HG02981 (cell line): ENCODE measurements around the gene SSTR5.
"Not testable (repeated sequence)": the region's sequence is repeated elsewhere in the genome, so short reads cannot be mapped to it uniquely, and the experiment has no call there.

Source experiments
- ATAC-seq: cut with Tn5 transposase; IDR thresholded peaks from one replicate; pipeline ENCODE4 v1.9.1; 2021; ENCODE audit warnings: mild to moderate bottlenecking, moderate library complexity; ENCODE audit not compliant: unreplicated experiment

Gene SSTR5

GRCh38 chr16:1072526-1073261 is at the start of gene SSTR5:
TSS of gene SSTR5 (plus strand) at chr16:1072747. CDS start at chr16:1078869, 6,122 bp downstream.
- ATAC-seq: no peak

- ATAC-seq: no peak
These were observed 48.4 kb upstream of the SSTR5 start for GRCh38 chr16:1024138-1024537.

GRCh38 chr16:1025183-1025809 is 47.3 kb upstream of the SSTR5 start:
- ATAC-seq: not testable (repeated sequence)

GRCh38 chr16:1026057-1026783 is 46.3 kb upstream of the SSTR5 start:
- no peak for ATAC-seq

- ATAC-seq: no peak
These were observed 45.6 kb upstream of the SSTR5 start for GRCh38 chr16:1026784-1027500.

GRCh38 chr16:1027501-1027815 is 45.1 kb upstream of the SSTR5 start:
- no peak for ATAC-seq

- no peak for ATAC-seq
These were observed 44.5 kb upstream of the SSTR5 start for GRCh38 chr16:1028056-1028455.

GRCh38 chr16:1028524-1029258 is 43.9 kb upstream of the SSTR5 start:
- ATAC-seq: no peak

- no peak for ATAC-seq
These were observed 43.3 kb upstream of the SSTR5 start for GRCh38 chr16:1029259-1029545.

- ATAC-seq: no peak
These were observed 42.1 kb upstream of the SSTR5 start for GRCh38 chr16:1030473-1030901.

GRCh38 chr16:1031666-1032065 is 40.9 kb upstream of the SSTR5 start:
- no peak for ATAC-seq

GRCh38 chr16:1032607-1033006 is 39.9 kb upstream of the SSTR5 start:
- ATAC-seq: no peak

GRCh38 chr16:1033128-1033679 is 39.3 kb upstream of the SSTR5 start:
- ATAC-seq: no peak

- ATAC-seq: no peak
These were observed 38.1 kb upstream of the SSTR5 start for GRCh38 chr16:1034230-1035065.

GRCh38 chr16:1035066-1035415 is 37.5 kb upstream of the SSTR5 start:
- ATAC-seq: no peak

GRCh38 chr16:1036166-1036565 is 36.4 kb upstream of the SSTR5 start:
- no peak for ATAC-seq

GRCh38 chr16:1036726-1037393 is 35.7 kb upstream of the SSTR5 start:
- ATAC-seq: no peak

GRCh38 chr16:1037394-1038257 is 34.9 kb upstream of the SSTR5 start:
- ATAC-seq: no peak
